GM19467 (cell line): Measurements from ENCODE around the gene GPX2.

Source experiments
- ATAC-seq: cut with Tn5 transposase; IDR thresholded peaks from one replicate; pipeline ENCODE4 v1.9.1; 2021; ENCODE audit warnings: mild to moderate bottlenecking, moderate library complexity; ENCODE audit not compliant: unreplicated experiment

Gene GPX2

DNA sequence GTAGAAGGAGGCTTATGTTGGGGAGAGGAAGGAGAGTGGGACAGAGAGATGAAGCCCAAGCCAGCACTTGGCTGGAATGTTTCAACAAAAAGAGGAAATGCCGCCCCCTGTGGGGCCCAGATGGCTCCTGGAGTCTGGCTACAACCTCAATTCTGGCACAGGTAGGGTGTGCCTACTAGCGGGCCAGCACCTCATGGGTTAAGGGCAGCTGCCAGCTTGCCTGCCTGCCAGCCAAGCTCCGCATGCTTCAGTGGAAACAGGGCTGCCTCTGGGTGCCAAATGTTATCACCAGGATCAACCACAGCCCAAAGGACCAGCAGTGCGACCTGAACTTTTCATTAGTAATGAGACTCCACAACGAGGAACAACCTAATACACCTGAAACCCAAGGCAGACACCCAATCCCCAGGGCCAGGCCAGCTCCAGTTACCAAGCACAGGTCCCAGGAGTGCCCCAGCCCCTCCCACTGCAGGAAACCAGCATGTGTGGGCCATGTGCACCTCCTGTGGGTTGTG lies 18.3 kb upstream of the GPX2 start:
- ATAC-seq: no peak

DNA sequence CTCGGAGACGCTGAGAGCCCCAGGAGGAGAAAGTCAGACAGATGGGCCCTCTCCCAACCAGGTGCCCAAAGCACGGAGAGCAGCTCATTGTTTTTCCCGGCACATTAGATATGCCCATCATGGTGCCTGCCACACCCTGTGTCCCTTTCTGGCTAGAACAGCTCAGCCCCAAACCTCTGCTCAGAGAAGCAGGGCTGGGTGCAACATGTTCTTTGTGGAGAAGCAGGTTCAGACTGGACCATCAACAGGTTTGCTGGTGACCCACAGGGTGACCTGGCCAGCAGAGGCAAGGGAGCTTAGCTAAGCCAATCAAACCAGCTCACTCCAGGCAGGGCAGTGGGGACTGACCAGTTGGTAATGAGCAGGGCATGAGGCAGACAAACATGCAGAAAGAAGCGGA lies 16.2 kb upstream of the GPX2 start:
- ATAC-seq: no peak

DNA sequence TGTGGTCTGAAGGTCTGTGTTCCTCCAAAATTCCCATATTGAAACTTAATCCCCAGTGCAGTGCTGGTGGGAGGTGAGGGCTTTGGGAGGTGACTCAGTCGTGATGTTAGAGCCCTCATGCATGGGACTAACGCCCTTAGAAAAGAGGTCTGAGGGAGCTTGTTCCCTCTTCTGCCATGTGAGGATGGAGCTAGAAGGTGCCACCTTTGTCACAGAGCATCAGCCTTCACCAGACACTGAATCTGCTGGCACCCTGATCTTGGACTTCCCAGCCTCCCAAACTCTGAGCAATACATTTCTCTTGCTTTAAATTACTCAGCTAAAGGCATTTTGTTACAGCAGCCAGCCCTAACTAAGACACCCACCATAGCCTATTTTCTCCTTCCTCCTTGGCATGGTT lies 15.7 kb upstream of the GPX2 start:
- no peak for ATAC-seq

DNA sequence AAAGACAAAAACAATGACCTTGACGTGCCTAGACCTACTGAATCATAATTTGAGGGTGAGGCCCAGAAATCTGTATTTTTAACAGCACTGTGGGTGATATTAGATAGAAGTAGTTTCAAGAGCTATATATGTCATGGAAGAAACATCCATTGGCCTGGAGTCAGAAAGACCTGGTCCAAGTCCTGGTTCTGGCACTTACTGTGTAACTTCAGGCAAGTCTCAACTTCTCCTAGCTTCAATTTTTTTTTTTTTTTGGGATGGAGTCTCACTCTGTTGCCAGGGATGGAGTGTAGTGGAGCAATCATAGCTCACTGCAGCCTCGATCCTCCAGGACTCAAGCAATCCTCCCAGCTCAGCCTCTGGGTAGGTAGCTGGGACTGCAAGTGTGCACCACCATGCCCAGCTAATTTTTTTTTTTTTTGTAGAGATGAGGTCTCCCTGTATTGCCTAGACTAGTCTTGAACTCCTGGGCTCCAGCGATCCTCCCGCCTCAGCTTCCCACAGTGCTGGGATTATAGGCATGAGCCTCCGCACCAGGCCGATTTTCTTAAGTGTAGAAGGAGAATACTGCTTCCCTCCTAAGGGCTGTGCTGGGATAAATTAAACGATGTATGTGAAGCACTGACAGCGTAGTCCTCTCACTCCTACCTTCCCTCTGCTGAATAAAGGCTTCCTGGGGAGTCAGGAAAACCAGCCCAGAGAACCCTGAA lies 14.3 kb upstream of the GPX2 start:
- no peak for ATAC-seq

- no peak for ATAC-seq
Observed at GRCh38 chr14:64955297-64955696, 12.8 kb upstream of the GPX2 start.

GRCh38 chr14:64954491-64955240 lies 12.1 kb upstream of the GPX2 start:
- ATAC-seq: no peak

DNA sequence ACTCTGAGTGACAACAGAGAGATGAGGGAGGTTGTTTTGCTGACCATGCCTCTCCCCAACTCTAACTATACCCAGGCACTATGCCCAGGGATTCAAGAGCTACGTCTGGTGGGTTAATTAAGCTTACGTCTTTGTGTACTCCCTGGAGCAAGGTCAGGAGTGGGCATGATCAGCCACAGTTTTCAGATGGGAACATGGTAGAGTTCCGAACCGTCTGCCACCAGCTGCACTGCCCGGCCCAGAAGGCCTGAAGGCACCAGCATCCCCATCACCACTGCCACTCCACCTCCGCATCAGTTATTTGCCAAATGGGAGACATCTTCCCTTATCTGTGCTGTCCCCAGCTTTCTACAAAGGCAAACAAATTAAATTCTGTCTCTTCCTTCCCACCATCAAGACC lies 11.1 kb upstream of the GPX2 start:
- no peak for ATAC-seq

GRCh38 chr14:64953310-64953654 lies 10.7 kb upstream of the GPX2 start:
- no peak for ATAC-seq

DNA sequence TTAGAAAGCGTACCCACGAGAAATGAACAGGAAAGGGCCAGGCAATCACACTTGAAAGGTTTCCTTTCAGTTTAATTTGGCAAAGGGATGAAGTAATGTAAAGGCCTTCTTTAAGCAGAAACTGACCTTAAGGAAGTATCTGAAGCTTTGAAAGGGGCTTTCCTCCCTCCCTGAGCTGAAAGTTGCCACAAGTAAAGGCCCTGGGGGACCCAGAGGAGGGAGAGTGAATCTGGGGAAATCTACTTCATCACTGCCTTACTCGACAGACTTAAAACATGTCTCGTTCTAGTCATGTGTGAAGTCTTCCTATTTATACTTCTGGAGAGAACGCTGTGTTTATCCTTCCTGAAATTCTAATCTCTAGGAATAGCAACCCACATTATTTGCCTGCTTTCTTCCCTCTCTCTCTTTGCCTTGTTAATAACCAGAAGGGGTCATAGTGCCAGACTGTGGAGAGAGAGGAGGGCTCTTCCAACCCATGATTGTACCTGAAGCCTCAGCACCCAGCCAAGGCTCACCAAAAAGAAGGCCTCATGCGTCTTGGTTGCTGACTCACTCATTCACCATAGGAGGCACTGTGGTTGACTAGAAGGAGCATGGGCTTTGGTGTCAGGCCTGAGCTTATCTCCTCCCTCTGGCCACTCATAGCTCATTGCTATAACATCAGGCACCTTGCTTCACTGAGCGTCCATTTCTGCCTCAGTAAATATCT lies 10.2 kb upstream of the GPX2 start:
- no peak for ATAC-seq

GRCh38 chr14:64951724-64952123 lies 9.2 kb upstream of the GPX2 start:
- no peak for ATAC-seq

GRCh38 chr14:64951291-64951690 lies 8.7 kb upstream of the GPX2 start:
- ATAC-seq: no peak

GRCh38 chr14:64950889-64951288 lies 8.3 kb upstream of the GPX2 start:
- no peak for ATAC-seq

DNA sequence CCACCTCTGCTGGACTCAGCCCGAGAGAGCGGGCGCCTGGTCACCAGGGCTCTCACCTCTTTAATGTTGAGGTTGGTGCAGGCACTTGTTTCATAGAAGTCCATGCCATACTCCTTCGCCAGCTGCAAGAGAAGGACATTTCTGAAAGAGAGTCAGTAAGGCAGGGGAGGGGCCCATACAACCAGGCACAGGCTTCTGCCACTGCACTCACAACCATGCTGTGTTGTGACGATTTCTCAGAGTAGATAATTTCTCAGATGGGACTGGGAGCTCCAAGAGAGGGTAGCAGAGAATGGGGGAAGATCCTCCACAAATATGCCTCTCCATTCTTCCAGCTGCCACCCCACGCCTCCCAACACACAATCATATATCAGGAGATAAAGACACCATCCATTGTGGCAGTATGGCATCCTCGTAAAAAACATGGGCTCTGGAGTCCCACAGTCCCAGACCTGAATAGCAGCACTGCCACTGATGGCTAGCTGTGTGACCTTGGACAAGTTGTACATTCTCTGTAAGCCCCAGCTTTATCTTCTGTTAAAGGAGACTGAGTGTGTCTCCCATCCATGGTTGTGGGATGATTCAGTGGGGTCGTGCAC lies 6.2 kb upstream of the GPX2 start:
- ATAC-seq: no peak

DNA sequence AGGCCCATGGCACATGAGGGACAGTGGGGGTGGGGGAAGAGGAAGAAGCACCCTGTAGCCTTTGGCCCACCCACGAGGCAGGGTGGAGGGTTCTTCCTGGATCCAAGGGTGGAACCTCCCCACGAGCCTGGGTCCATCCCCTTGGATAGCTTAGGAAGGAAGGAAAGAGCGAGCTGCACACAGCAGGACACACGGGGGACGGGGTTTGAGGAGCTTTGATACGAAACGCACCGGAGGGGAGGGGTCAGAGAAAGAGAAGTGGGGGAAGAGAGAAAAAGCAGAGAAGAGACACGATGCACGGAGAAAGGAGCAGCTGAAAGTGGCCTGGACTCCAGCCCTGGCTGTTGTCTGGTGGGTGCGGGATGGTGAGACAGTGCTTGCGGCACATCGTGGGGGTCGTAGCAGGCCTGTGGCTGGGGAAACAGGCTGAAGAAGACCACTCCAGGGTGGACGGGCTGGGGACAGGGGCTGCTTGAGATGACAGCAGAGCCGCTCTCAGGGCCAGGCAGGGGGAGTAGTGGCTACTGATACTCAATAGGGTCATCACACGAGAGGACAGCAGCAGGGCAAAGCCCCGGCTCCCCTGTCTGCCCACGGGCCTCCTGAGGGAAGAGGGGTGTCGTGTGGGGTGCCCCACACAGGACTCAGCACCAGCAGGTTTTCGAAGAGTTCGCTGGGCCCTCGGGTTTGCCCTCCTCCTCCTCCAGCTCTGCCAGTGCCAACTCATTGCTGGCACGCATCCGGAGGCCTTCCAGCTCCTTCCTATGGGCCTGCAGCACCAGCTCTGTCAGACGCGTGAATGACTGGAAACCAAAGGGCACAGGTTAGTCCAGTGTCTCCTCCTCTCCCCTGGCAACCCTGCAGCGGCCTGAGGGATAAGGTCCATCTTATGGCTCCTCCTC lies 5.4 kb upstream of the GPX2 start:
- ATAC-seq: no peak

DNA sequence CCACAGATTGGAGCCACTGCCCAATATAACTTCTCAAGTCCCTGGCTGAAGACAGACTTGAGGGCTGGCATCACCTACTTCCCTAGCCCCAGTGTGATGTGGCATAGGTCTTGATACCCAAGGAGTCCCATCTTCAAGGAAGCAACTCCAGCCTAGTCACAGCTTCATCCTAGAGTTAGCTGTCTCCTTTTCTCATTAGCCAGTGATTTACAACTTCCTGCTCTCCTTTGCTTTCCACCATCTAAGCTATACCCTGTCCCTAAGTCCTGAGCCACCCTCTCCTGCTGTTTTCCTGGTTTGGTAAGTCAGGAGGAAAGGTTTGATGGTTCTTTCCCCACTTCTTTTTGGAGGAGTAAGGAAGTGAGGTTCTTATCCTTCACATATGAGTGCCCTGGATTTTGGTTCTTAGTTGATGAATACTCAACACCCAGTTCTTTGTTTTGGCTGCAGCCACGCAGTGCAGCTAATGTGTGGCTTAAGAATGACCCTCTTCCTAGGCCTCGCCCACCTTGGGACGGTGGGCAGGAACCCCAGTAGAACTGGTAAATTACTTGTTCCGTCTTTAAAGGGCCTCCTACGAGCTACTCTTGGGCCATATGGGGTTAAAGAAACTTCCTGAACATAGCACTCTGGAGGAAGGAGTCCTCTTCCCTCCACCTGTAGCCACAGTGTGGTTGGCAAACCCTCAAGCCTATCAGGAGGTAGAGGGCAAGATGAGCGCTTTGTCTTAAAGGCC lies 3.9 kb upstream of the GPX2 start:
- ATAC-seq: no peak

- no peak for ATAC-seq
Observed at GRCh38 chr14:64945431-64946178, 3.1 kb upstream of the GPX2 start.

DNA sequence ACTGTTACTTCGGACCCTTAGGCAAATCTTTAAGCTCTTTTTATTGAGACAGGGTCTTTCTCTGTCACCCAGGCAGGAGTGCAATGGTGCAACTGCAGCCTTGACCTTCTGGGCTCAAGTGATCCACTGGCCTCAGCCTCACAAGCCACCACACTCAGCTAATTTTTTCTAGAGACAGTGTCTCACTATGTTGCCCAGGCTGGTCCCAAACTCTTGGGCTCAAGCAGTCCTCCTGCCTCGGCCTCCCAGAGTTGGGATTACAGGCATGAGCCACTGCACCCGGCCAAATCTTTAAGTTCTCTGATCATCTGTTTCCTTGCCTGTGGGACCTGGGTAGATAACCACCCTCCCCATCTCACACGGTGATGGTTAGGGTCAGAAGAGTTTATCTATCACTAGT lies 2.3 kb upstream of the GPX2 start:
- no peak for ATAC-seq

- ATAC-seq: no peak
Observed at GRCh38 chr14:64944041-64944440, 1.5 kb upstream of the GPX2 start.

- ATAC-seq: no peak
Observed at GRCh38 chr14:64943556-64943955, 1.0 kb upstream of the GPX2 start.
